Neural crest cell (in vitro differentiated cells): ENCODE measurements around the gene NEMP1. TPM values are rescaled to one million over a fixed set of nuclear protein-coding genes. Genes with fewer than 3 reads are reported as not detected.
"Not testable (repeated sequence)": the region's sequence is repeated elsewhere in the genome, so short reads cannot be mapped to it uniquely, and the experiment has no call there.

Experiments used
- DNase-seq: peaks from one replicate; pipeline ENCODE4 v3.0.0; 2021; ENCODE audit warnings: low read depth, mixed read lengths, low spot score
- H3K27ac Mint-ChIP-seq: one replicate; pipeline ENCODE4 v1.8.0; 2021; ENCODE audit warnings: mild to moderate bottlenecking, mixed read lengths; ENCODE audit not compliant: unreplicated experiment
- H3K27me3 Mint-ChIP-seq: 2 replicates; pipeline ENCODE4 v1.8.0; 2021; ENCODE audit warnings: low read depth, mild to moderate bottlenecking, mixed read lengths
- H3K36me3 Mint-ChIP-seq: 2 replicates; pipeline ENCODE4 v1.8.0; 2021; ENCODE audit warnings: low read depth, mild to moderate bottlenecking, mixed read lengths
- H3K4me1 Mint-ChIP-seq: 2 replicates; pipeline ENCODE4 v1.8.0; 2021; ENCODE audit warnings: mixed read lengths
- H3K4me3 Mint-ChIP-seq: one replicate; pipeline ENCODE4 v1.8.0; 2021; ENCODE audit warnings: mild to moderate bottlenecking, mixed read lengths
- H3K9me3 Mint-ChIP-seq: 2 replicates; pipeline ENCODE4 v1.8.0; 2021; ENCODE audit warnings: mixed read lengths
- CTCF ChIP-seq: fragments of 200-600 bp; sonication (generic); conservative IDR thresholded peaks from 2 replicates; pipeline ENCODE4 v1.5.0; 2021; ENCODE audit warnings: antibody characterized with exemption, mild to moderate bottlenecking
- total RNA-seq: library from RNA; stranded (reverse); gene quantifications from 2 replicates; pipeline ENCODE4 v1.2.1, GENCODE V29; 2021

NEMP1 gene
- total RNA-seq, 1 donor from 2014 or later: 49.6 TPM

GRCh38 chr12:57018906-57019305 lies 59.7 kb downstream of the NEMP1 start:
- Mint-ChIP-seq H3K27me3 (peaks cover 23% of the 10 kb centered on the region), H3K36me3 (no peaks in the 10 kb centered on the region), H3K4me1 (peaks cover 7% of the 10 kb centered on the region), H3K9me3 (no peaks in the 10 kb centered on the region), H3K27ac (no peak overlapping the region), H3K4me3 (no peak overlapping the region)
- no peak for DNase-seq
- TF ChIP-seq CTCF: no peak

DNA sequence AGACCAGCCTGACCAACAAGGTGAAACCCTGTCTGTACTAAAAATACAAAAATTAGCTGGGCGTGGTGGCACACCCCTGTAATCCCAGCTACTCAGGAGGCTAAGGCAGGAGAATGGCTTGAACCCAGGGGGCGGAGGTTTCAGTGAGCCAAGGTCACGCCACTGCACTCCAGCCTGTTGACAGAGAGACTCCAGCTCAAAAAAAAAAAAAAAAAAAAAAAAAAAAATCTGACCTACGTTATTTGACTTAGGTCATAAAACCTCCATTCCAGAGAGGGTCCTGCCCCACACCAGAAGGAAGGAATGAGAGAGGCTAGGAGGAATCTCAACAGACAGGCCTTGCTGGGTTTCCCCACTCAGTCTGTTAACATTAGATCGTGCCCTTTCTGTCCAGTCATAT lies 60.2 kb downstream of the NEMP1 start:
- H3K4me3 Mint-ChIP-seq, H3K4me1 Mint-ChIP-seq, H3K36me3 Mint-ChIP-seq, H3K27ac Mint-ChIP-seq, DNase-seq, H3K9me3 Mint-ChIP-seq: not testable (repeated sequence)
- peaks cover 26% of the 10 kb centered on the region for H3K27me3 Mint-ChIP-seq

DNA sequence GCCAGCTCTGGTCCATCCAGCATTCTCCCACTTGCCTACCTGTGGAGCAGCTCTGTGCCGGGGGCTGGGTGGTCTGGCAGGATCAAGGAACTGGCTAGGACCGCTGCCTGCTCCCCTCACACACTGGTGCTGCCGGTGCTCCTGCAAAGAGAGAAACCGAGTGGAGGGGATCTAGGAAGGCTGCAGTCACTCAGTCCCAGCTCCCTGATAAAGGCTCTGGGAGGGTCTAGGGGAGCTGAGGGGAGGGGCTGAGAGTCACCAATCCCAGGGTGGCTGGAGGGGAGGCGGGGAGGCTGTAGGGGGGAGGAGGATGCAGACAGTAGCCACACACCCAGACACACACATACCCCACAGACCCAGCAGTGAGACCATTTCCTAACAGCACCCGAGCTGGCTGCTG lies 62.2 kb downstream of the NEMP1 start, which contains the start of gene TAC3:
TAC3 (minus strand) TSS at position 182 of the 400 bp plus-strand sequence. CDS start 732 bp downstream, outside the sequence.
- Mint-ChIP-seq H3K27ac (no peak within 1 kb of the TSS), H3K4me1 (peaks cover 3% of the 10 kb centered on the region), H3K36me3 (no peaks in the 10 kb centered on the region), H3K27me3 (peaks cover 36% of the 10 kb centered on the region), H3K4me3 (no peak within 1 kb of the TSS), H3K9me3 (no peaks in the 10 kb centered on the region)
- no peak for DNase-seq
- TF ChIP-seq CTCF: no peak

GRCh38 chr12:57012600-57013465 lies 65.8 kb downstream of the NEMP1 start:
- no peak for TF ChIP-seq CTCF
- no peak for DNase-seq
- peaks cover 12% of the 10 kb centered on the region for H3K4me1 Mint-ChIP-seq
- H3K9me3 Mint-ChIP-seq: no peaks in the 10 kb centered on the region
- peaks cover 36% of the 10 kb centered on the region for H3K27me3 Mint-ChIP-seq
- H3K27ac Mint-ChIP-seq: no peak overlapping the region
- no peaks in the 10 kb centered on the region for H3K36me3 Mint-ChIP-seq
- H3K4me3 Mint-ChIP-seq: no peak overlapping the region

- no peak for TF ChIP-seq CTCF
- no peak overlapping the region for H3K27ac Mint-ChIP-seq
- no peaks in the 10 kb centered on the region for H3K9me3 Mint-ChIP-seq
- H3K27me3 Mint-ChIP-seq: peaks cover 34% of the 10 kb centered on the region
- no peaks in the 10 kb centered on the region for H3K36me3 Mint-ChIP-seq
- no peak overlapping the region for H3K4me3 Mint-ChIP-seq
- no peak for DNase-seq
- H3K4me1 Mint-ChIP-seq: peaks cover 17% of the 10 kb centered on the region
Observed at GRCh38 chr12:57011438-57012424, 66.9 kb downstream of the NEMP1 start.
